ENCODE results near the gene ALS2CL.
"Not testable (repeated sequence)": the region's sequence is repeated elsewhere in the genome, so short reads cannot be mapped to it uniquely, and the experiment has no call there.

Gene ALS2CL

GRCh38 chr3:46693038-46693891, at the start of gene ALS2CL:
Gene ALS2CL (minus strand): TSS chr3:46693679. CDS start chr3:46689440, 4,239 bp downstream.
- DNase-seq = no peak

GRCh38 chr3:46742992-46743585, 49.6 kb upstream of the ALS2CL start:
- no peak for DNase-seq

- not testable (repeated sequence) for DNase-seq
These were observed 46.1 kb upstream of the ALS2CL start for GRCh38 chr3:46739565-46739964.

GRCh38 chr3:46737329-46737731, 43.9 kb upstream of the ALS2CL start:
- no peak for DNase-seq

GRCh38 chr3:46736006-46736872, 42.8 kb upstream of the ALS2CL start:
- DNase-seq = no peak

- no peak for DNase-seq
These were observed 41.3 kb upstream of the ALS2CL start for GRCh38 chr3:46734773-46735172.

- no peak for DNase-seq
These were observed 39.7 kb upstream of the ALS2CL start for GRCh38 chr3:46733026-46733800.

GRCh38 chr3:46731795-46732194, 38.3 kb upstream of the ALS2CL start:
- no peak for DNase-seq

GRCh38 chr3:46730819-46731218, 37.3 kb upstream of the ALS2CL start:
- DNase-seq = no peak

- no peak for DNase-seq
These were observed 35.6 kb upstream of the ALS2CL start for GRCh38 chr3:46729038-46729437.

- no peak for DNase-seq
These were observed 32.3 kb upstream of the ALS2CL start for GRCh38 chr3:46725621-46726314.

- no peak for DNase-seq
These were observed 30.9 kb upstream of the ALS2CL start for GRCh38 chr3:46724424-46724823.

- DNase-seq = no peak
These were observed 29.0 kb upstream of the ALS2CL start for GRCh38 chr3:46722443-46722842.

- no peak for DNase-seq
These were observed 27.5 kb upstream of the ALS2CL start for GRCh38 chr3:46721009-46721408.

- DNase-seq = no peak
These were observed 26.3 kb upstream of the ALS2CL start for GRCh38 chr3:46719735-46720271.

- DNase-seq = no peak
These were observed 25.6 kb upstream of the ALS2CL start for GRCh38 chr3:46719044-46719565.

GRCh38 chr3:46717447-46718231, 24.2 kb upstream of the ALS2CL start, which contains the start of gene PRSS50:
Gene PRSS50 (minus strand): TSS chr3:46717869. CDS start chr3:46717824, 45 bp downstream.
- no peak for DNase-seq

- no peak for DNase-seq
These were observed 23.3 kb upstream of the ALS2CL start for GRCh38 chr3:46716461-46717441.

- no peak for DNase-seq
These were observed 22.2 kb upstream of the ALS2CL start for GRCh38 chr3:46715507-46716175.
